ENCODE data around the gene OGA. TPM values are rescaled to one million over a fixed set of nuclear protein-coding genes. Genes with fewer than 3 reads are reported as not detected.

Gene OGA
- total and polyA plus RNA-seq, 2 donors (not counting 1 experiment from before 2014, with no cell fraction given): 128 to 418 TPM

GRCh38 chr10:101829561-101830315 lies 11.5 kb upstream of the OGA start:
- H3K9me3 ChIP-seq (ENCODE audit: control extremely low read depth in 1 of 3, control insufficient read depth in 2 of 3, insufficient read depth in 1 of 3, low read length in 2 of 3): no peaks in the 10 kb centered on the region
- ATAC-seq (ENCODE audit: low read depth) (peak; percentile 39), DNase-seq (peak; percentile 94)
- TF ChIP-seq, protein P1, sequence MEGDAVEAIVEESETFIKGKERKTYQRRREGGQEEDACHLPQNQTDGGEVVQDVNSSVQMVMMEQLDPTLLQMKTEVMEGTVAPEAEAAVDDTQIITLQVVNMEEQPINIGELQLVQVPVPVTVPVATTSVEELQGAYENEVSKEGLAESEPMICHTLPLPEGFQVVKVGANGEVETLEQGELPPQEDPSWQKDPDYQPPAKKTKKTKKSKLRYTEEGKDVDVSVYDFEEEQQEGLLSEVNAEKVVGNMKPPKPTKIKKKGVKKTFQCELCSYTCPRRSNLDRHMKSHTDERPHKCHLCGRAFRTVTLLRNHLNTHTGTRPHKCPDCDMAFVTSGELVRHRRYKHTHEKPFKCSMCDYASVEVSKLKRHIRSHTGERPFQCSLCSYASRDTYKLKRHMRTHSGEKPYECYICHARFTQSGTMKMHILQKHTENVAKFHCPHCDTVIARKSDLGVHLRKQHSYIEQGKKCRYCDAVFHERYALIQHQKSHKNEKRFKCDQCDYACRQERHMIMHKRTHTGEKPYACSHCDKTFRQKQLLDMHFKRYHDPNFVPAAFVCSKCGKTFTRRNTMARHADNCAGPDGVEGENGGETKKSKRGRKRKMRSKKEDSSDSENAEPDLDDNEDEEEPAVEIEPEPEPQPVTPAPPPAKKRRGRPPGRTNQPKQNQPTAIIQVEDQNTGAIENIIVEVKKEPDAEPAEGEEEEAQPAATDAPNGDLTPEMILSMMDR (IDR thresholded peaks at IDR 0.05): no peak
- TF ChIP-seq EZH2 (IDR thresholded peaks at IDR 0.05; ENCODE audit: borderline replicate concordance, insufficient read depth, low read depth, low read length, poor library complexity, severe bottlenecking): no peak
- H3K4me2 ChIP-seq (replicated peaks; ENCODE audit: low read depth, low read length, poor library complexity, severe bottlenecking): peak overlapping the region; percentile 91
- Mint-ChIP-seq H3K4me3 (peak overlapping the region; percentile 94), H3K9me3 (ENCODE audit: insufficient read depth) (no peaks in the 10 kb centered on the region), H3K4me1 (peaks cover 40% of the 10 kb centered on the region), H3K27me3 (no peaks in the 10 kb centered on the region), H3K27ac (peak overlapping the region; percentile 99)
- 1% methylated on average over 15 of the region's 31 CpGs for WGBS (ENCODE audit: insufficient coverage)
- peak overlapping the region; percentile 77 for H2AFZ ChIP-seq (ENCODE audit: insufficient read depth, low read depth, low read length, poor library complexity, severe bottlenecking)
- H3K4me1 ChIP-seq (ENCODE audit: control insufficient read depth in 2 of 2, insufficient read depth in 2 of 2, low read length in 2 of 2): peaks cover 30 to 50% of the 10 kb centered on the region in 2 donors
- CTCF ChIA-PET: interaction anchor here (1.0 to 6.4 kb wide), 3 partner anchors 12 to 243 kb away, joined by 3 to 51 read pairs (median 3); partner anchors contain the start of gene KCNIP2
- H3K79me2 ChIP-seq (ENCODE audit: control insufficient read depth, insufficient read depth, low read length): peaks cover 31% of the 10 kb centered on the region
- H3K27me3 ChIP-seq (replicated peaks in 1 of 4; ENCODE audit: control extremely low read depth in 1 of 4, control insufficient read depth in 3 of 4, insufficient read depth in 4 of 4, low read length in 3 of 4): no peaks in the 10 kb centered on the region
- H3K36me3 ChIP-seq (replicated peaks in 1 of 2; ENCODE audit: control extremely low read depth in 1 of 2, control insufficient read depth in 1 of 2, extremely low read depth in 1 of 2, insufficient read depth in 2 of 2, low read length in 1 of 2): peaks cover 1 to 14% of the 10 kb centered on the region in 2 experiments
- H3K9ac ChIP-seq (ENCODE audit: low read length): peak overlapping the region; percentile 63
- intact Hi-C loops (cut with micrococcal nuclease): loop anchor here (1.0 to 5.0 kb wide), 4 partner anchors 11 to 818 kb away; partner anchors contain the start of genes ACTR1A, OGA and SUFU
- peak overlapping the region; percentile 89 to 96 for H3K27ac ChIP-seq (ENCODE audit: low read length in 2 of 2)
- peak overlapping the region; percentile 3 to 72 (median 58) for H3K4me3 ChIP-seq (ENCODE audit: control extremely low read depth in 1 of 5, extremely low read depth in 1 of 5, insufficient read depth in 1 of 5, low read depth in 2 of 5, low read length in 4 of 5)
- POLR2A ChIA-PET: interaction anchor here (0.6 to 7.1 kb wide), 8 partner anchors 8 to 606 kb away, joined by 3 to 102 read pairs (median 5); partner anchors contain the start of genes KCNIP2 and OGA
- H4K20me1 ChIP-seq (ENCODE audit: control insufficient read depth, insufficient read depth, low read length, poor library complexity, severe bottlenecking): peaks cover 26% of the 10 kb centered on the region

All from B cell (primary cell).